ENCODE data around the gene ABCC3. TPM values are rescaled to one million over a fixed set of nuclear protein-coding genes. Genes with fewer than 3 reads are reported as not detected.

ABCC3 gene
- total RNA-seq, 2 donors from 2014 or later, result 1.4 to 4.5 TPM

DNA sequence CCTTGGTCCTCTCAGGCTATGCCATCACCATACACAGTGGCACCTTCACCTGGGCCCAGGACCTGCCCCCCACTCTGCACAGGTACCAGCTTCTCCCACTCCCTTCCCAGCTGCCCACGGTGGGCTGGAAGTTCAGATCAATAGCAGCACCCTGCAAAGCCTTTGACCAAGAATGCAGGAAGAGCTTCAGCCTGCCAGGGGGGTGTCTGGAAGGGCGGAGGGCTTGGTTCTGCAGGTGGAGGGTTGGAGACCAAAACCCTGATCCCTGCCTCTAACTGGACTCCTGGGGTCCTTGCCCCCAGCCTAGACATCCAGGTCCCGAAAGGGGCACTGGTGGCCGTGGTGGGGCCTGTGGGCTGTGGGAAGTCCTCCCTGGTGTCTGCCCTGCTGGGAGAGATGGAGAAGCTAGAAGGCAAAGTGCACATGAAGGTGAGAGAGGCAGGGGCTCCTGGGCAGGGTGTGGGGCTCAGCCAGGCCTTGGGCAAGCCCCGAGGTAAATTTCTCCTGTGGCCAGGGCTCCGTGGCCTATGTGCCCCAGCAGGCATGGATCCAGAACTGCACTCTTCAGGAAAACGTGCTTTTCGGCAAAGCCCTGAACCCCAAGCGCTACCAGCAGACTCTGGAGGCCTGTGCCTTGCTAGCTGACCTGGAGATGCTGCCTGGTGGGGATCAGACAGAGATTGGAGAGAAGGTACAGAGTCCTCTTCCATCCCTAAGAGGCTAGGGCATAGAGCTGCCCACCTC is 34.3 kb downstream of the ABCC3 start:
- TF ChIP-seq, protein P1, sequence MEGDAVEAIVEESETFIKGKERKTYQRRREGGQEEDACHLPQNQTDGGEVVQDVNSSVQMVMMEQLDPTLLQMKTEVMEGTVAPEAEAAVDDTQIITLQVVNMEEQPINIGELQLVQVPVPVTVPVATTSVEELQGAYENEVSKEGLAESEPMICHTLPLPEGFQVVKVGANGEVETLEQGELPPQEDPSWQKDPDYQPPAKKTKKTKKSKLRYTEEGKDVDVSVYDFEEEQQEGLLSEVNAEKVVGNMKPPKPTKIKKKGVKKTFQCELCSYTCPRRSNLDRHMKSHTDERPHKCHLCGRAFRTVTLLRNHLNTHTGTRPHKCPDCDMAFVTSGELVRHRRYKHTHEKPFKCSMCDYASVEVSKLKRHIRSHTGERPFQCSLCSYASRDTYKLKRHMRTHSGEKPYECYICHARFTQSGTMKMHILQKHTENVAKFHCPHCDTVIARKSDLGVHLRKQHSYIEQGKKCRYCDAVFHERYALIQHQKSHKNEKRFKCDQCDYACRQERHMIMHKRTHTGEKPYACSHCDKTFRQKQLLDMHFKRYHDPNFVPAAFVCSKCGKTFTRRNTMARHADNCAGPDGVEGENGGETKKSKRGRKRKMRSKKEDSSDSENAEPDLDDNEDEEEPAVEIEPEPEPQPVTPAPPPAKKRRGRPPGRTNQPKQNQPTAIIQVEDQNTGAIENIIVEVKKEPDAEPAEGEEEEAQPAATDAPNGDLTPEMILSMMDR (IDR thresholded peaks at IDR 0.05), result no peak
- H3K27me3 ChIP-seq, result no peaks in the 10 kb centered on the region
- no peaks in the 10 kb centered on the region for H3K36me3 ChIP-seq
- H3K4me3 ChIP-seq, result no peak overlapping the region
- no peak overlapping the region for H3K27ac ChIP-seq
- no peaks in the 10 kb centered on the region for H3K9me3 ChIP-seq
- no peak for DNase-seq (ENCODE audit: low spot score)
- H3K4me1 ChIP-seq, result no peaks in the 10 kb centered on the region

DNA sequence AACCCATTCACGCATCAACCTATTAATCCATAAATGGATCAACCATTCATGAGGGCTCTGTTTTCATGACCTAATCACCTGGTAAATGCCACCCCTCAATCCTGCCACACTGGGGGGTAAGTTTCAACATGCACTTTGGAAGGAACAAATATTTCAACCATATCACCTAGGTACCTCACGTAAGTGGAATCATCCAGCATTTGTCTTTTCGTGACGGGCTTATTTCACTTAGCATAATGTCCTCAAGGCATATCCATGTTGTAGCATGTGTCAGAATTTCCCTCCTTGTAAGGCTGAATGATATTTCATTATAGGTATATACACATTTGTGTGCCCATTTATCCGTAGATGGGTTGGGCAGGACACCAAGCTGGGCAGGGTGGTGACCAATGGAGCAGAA is 37.4 kb downstream of the ABCC3 start:
- Histone ChIP-seq H3K4me1 (no peaks in the 10 kb centered on the region), H3K27ac (no peak overlapping the region), H3K36me3 (no peaks in the 10 kb centered on the region), H3K27me3 (no peaks in the 10 kb centered on the region), H3K9me3 (no peaks in the 10 kb centered on the region), H3K4me3 (no peak overlapping the region)
- TF ChIP-seq, protein P1 (IDR thresholded peaks at IDR 0.05), result no peak
- no peak for DNase-seq (ENCODE audit: low spot score)

DNA sequence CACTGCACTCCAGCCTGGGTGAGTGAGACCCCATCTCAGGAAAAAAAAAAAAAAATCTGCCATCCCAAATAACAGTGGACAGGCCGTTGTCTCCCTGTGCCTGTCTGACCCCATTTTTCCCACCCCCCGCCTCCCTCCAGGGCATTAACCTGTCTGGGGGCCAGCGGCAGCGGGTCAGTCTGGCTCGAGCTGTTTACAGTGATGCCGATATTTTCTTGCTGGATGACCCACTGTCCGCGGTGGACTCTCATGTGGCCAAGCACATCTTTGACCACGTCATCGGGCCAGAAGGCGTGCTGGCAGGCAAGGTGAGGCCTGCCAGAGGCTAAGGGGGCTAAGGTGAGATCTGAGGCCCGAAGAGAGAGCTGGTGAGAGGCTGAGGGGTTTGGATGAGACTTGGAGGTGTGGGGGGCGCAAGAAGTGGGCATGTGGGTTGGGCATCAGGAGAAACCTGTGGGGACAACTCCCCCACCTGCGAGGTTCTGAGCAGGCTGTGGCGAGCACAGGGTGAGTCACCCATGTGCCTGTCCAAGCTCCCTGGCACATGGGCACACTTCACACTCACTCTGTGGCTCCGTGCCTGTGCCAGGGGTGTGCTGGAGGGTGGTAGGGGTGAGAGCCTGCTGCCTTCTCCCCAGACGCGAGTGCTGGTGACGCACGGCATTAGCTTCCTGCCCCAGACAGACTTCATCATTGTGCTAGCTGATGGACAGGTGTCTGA is 38.3 kb downstream of the ABCC3 start:
- no peaks in the 10 kb centered on the region for H3K9me3 ChIP-seq
- H3K4me1 ChIP-seq, result no peaks in the 10 kb centered on the region
- peak; percentile 70 for DNase-seq (ENCODE audit: low spot score)
- H3K36me3 ChIP-seq, result no peaks in the 10 kb centered on the region
- TF ChIP-seq, protein P1 (IDR thresholded peaks at IDR 0.05), result no peak
- no peaks in the 10 kb centered on the region for H3K27me3 ChIP-seq
- H3K27ac ChIP-seq, result peak overlapping the region; percentile 48 to 67
- no peak overlapping the region for H3K4me3 ChIP-seq

DNA sequence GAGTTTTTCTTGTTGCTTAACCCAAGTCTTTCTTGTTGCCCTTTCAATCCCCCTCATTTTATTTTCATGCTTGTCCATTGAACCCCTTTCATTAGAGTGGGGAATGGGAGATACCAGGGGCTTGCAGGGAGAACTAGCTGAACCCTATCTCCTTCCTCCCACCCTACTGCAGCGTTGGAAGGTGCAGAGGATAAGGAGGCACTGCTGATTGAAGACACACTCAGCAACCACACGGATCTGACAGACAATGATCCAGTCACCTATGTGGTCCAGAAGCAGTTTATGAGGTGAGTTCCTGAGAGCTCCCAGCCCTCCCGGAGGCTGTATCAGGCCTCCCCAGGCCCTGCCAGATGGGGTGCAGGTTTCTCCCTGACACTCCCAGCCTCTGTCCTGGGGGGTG is 40.5 kb downstream of the ABCC3 start:
- no peak for DNase-seq (ENCODE audit: low spot score)
- H3K4me1 ChIP-seq, result no peaks in the 10 kb centered on the region
- no peaks in the 10 kb centered on the region for H3K36me3 ChIP-seq
- H3K4me3 ChIP-seq, result no peak overlapping the region
- H3K9me3 ChIP-seq, result no peaks in the 10 kb centered on the region
- no peaks in the 10 kb centered on the region for H3K27me3 ChIP-seq
- H3K27ac ChIP-seq, result no peak overlapping the region
- TF ChIP-seq, protein P1 (IDR thresholded peaks at IDR 0.05), result no peak

DNA sequence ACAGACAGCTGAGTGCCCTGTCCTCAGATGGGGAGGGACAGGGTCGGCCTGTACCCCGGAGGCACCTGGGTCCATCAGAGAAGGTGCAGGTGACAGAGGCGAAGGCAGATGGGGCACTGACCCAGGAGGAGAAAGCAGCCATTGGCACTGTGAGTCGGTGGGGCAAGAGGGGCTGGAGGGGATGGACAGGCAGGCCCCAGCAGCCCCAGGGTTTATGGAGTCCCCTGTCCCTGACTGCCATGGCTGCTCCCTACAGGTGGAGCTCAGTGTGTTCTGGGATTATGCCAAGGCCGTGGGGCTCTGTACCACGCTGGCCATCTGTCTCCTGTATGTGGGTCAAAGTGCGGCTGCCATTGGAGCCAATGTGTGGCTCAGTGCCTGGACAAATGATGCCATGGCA is 40.9 kb downstream of the ABCC3 start:
- DNase-seq (ENCODE audit: low spot score), result no peak
- no peak overlapping the region for H3K27ac ChIP-seq
- TF ChIP-seq, protein P1 (IDR thresholded peaks at IDR 0.05), result no peak

More for the DNA sequence above, 40.9 kb downstream of the ABCC3 start:
- Histone ChIP-seq H3K4me1 (no peaks in the 10 kb centered on the region), H3K27me3 (no peaks in the 10 kb centered on the region), H3K9me3 (no peaks in the 10 kb centered on the region), H3K36me3 (no peaks in the 10 kb centered on the region), H3K4me3 (no peak overlapping the region)
